Stomach (tissue), 4 donors: ENCODE measurements around the gene THTPA.

ENCODE experiments used
- EP300 ChIP-seq: sonication (generic); formaldehyde crosslinking; IDR thresholded peaks from one replicate; pipeline ENCODE4 v1.6.1; 2017; ENCODE audit warnings: antibody characterized with exemption
- TF ChIP-seq, protein P1 (sequence below), 7 experiments: fragments of 450-650 bp in 4 of 7; fragments of 200-600 bp in 3 of 7; sonication (generic) in 3 of 7; IDR thresholded peaks; one replicate each; pipeline ENCODE4 v1.5.1; 2016 to 2019; ENCODE audit warnings: antibody characterized with exemption in 7 of 7, control low read depth in 2 of 7, mild to moderate bottlenecking in 1 of 7

DNA sequence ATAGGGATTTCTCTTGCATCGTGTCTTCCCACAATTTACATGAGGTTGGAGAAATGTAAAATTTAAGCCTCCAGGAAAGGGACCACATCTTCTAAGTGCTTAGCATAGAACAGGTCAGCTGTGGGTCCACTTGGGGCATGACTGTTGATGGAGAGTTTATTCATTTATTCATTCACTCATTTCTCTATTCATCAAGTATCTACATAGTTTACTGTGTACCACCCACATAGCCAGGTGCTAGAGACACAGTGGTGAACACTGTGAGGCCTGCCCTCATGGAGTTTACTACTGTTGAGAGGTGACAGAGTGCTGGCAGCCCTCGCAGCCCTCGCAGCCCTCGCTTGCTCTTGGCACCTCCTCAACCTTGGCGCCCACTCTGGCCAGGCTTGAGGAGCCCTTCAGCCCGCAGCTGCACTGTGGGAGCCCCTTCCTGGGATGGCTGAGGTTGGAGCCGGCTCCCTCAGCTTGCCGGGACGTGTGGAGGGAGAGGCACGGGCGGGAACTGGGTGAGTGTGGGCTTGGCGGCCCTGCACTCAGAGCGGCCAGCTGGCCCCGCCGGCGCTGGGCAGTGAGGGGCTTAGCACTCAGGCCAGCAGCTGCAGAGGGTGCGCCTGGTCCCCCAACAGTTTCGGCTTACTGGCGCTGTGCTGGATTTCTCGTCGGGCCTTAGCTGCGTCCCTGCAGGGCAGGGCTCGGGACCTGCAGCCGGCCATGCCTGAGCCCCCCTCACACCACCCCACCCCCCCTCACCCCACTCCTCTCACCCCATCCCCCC is 24.3 kb downstream of the THTPA start:
- TF ChIP-seq, protein P1, sequence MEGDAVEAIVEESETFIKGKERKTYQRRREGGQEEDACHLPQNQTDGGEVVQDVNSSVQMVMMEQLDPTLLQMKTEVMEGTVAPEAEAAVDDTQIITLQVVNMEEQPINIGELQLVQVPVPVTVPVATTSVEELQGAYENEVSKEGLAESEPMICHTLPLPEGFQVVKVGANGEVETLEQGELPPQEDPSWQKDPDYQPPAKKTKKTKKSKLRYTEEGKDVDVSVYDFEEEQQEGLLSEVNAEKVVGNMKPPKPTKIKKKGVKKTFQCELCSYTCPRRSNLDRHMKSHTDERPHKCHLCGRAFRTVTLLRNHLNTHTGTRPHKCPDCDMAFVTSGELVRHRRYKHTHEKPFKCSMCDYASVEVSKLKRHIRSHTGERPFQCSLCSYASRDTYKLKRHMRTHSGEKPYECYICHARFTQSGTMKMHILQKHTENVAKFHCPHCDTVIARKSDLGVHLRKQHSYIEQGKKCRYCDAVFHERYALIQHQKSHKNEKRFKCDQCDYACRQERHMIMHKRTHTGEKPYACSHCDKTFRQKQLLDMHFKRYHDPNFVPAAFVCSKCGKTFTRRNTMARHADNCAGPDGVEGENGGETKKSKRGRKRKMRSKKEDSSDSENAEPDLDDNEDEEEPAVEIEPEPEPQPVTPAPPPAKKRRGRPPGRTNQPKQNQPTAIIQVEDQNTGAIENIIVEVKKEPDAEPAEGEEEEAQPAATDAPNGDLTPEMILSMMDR (IDR thresholded peaks at IDR 0.05) = no peak
- TF ChIP-seq EP300 = no peak
